Upper lobe of left lung (tissue), 4 donors: ENCODE measurements around the gene GUCY1B1.

Experiments
- CTCF ChIP-seq, 6 experiments: fragments of 450-650 bp in 4 of 6; fragments of 200-600 bp in 2 of 6; sonication (generic) in 2 of 6; IDR thresholded peaks; one replicate each; pipeline ENCODE4 v1.5.1; 2016 to 2019; ENCODE audit warnings: antibody characterized with exemption in 6 of 6
- EP300 ChIP-seq, 4 donors: sonication (generic); formaldehyde crosslinking; IDR thresholded peaks; one replicate each; pipeline ENCODE4 v1.5.1; 2017; ENCODE audit warnings: antibody characterized with exemption in 4 of 4, control low read depth in 2 of 4
- POLR2A ChIP-seq, 4 donors: fragments of 450-650 bp; IDR thresholded peaks; one replicate each; pipeline ENCODE4 v1.5.1; 2016 to 2017; ENCODE audit warnings: antibody characterized with exemption in 4 of 4, mild to moderate bottlenecking in 2 of 4

GRCh38 chr4:155784637-155785036 lies 25.8 kb downstream of the GUCY1B1 start:
- no peak for TF ChIP-seq POLR2A (IDR thresholded peaks at IDR 0.05)
- no peak for TF ChIP-seq CTCF (IDR thresholded peaks at IDR 0.05)
- TF ChIP-seq EP300 (IDR thresholded peaks at IDR 0.05) = no peak
